ENCODE results near the gene CD82.

Gene CD82

GRCh38 chr11:44614281-44614775, 48.9 kb downstream of the CD82 start:
- TF ChIP-seq, protein P1, sequence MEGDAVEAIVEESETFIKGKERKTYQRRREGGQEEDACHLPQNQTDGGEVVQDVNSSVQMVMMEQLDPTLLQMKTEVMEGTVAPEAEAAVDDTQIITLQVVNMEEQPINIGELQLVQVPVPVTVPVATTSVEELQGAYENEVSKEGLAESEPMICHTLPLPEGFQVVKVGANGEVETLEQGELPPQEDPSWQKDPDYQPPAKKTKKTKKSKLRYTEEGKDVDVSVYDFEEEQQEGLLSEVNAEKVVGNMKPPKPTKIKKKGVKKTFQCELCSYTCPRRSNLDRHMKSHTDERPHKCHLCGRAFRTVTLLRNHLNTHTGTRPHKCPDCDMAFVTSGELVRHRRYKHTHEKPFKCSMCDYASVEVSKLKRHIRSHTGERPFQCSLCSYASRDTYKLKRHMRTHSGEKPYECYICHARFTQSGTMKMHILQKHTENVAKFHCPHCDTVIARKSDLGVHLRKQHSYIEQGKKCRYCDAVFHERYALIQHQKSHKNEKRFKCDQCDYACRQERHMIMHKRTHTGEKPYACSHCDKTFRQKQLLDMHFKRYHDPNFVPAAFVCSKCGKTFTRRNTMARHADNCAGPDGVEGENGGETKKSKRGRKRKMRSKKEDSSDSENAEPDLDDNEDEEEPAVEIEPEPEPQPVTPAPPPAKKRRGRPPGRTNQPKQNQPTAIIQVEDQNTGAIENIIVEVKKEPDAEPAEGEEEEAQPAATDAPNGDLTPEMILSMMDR (IDR thresholded peaks at IDR 0.05; ENCODE audit: low read depth, low read length): no peak
- Histone ChIP-seq H3K9me3 (ENCODE audit: severe bottlenecking) (no peaks in the 10 kb centered on the region), H3K27ac (no peak overlapping the region), H3K4me3 (ENCODE audit: low read depth, low read length) (no peak overlapping the region), H3K27me3 (ENCODE audit: insufficient read depth, low read depth, severe bottlenecking) (no peaks in the 10 kb centered on the region), H3K36me3 (no peaks in the 10 kb centered on the region)
- DNase-seq: no peak

DNA sequence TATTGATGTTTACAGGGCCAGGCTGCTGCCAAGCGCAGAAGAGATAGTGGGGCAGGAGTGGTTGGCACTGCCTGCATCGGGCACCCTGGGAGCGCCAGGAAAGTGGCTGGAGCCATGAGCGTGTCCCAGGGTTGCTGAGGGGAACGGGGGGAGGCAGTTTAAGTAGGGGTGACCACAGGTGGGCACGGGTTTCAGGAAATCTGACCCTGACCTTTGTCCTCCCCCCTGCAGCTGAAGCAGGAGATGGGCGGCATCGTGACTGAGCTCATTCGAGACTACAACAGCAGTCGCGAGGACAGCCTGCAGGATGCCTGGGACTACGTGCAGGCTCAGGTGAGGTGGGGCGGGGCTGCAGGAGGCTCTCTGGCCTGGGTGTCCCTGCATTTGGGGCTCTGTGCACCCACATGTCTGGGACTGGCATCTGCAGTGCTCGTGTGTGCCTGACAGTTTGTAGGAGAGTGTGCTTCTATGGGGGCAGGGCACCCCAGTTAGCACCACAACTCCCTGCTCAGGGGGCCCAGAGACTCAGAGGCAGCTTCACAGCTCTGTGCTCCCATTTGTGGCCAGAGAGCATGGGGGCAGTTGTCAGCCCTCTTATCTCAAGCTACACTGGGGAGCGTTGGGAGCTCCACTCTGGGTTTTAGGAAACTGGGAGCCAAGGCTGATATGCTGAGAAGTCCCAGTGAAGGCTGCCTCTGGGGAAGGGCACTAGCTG, 49.7 kb downstream of the CD82 start:
- DNase-seq: no peak
- TF ChIP-seq, protein P1 (IDR thresholded peaks at IDR 0.05; ENCODE audit: low read depth, low read length): no peak
- H3K27ac ChIP-seq: no peak overlapping the region

GRCh38 chr11:44615913-44616791, 50.7 kb downstream of the CD82 start:
- Histone ChIP-seq H3K36me3 (no peaks in the 10 kb centered on the region), H3K4me3 (ENCODE audit: low read depth, low read length) (no peak overlapping the region), H3K27ac (no peak overlapping the region), H3K27me3 (ENCODE audit: insufficient read depth, low read depth, severe bottlenecking) (no peaks in the 10 kb centered on the region), H3K9me3 (ENCODE audit: severe bottlenecking) (no peaks in the 10 kb centered on the region)
- TF ChIP-seq, protein P1 (IDR thresholded peaks at IDR 0.05; ENCODE audit: low read depth, low read length): no peak
- no peak for DNase-seq

More for the DNA sequence above, 49.7 kb downstream of the CD82 start:
- H3K27me3 ChIP-seq (ENCODE audit: insufficient read depth, low read depth, severe bottlenecking): no peaks in the 10 kb centered on the region
- no peaks in the 10 kb centered on the region for H3K9me3 ChIP-seq (ENCODE audit: severe bottlenecking)
- no peaks in the 10 kb centered on the region for H3K36me3 ChIP-seq
- no peak overlapping the region for H3K4me3 ChIP-seq (ENCODE audit: low read depth, low read length)

- Histone ChIP-seq H3K27me3 (ENCODE audit: insufficient read depth, low read depth, severe bottlenecking) (no peaks in the 10 kb centered on the region), H3K27ac (no peak overlapping the region)
Observed at GRCh38 chr11:44617671-44618461, 52.4 kb downstream of the CD82 start.

More at GRCh38 chr11:44617671-44618461, 52.4 kb downstream of the CD82 start:
- no peak for DNase-seq
- Histone ChIP-seq H3K9me3 (ENCODE audit: severe bottlenecking) (no peaks in the 10 kb centered on the region), H3K4me3 (ENCODE audit: low read depth, low read length) (no peak overlapping the region), H3K36me3 (no peaks in the 10 kb centered on the region)
- TF ChIP-seq, protein P1 (IDR thresholded peaks at IDR 0.05; ENCODE audit: low read depth, low read length): no peak
